ENCODE results near the gene HOXC12.

Gene HOXC12, protein sequence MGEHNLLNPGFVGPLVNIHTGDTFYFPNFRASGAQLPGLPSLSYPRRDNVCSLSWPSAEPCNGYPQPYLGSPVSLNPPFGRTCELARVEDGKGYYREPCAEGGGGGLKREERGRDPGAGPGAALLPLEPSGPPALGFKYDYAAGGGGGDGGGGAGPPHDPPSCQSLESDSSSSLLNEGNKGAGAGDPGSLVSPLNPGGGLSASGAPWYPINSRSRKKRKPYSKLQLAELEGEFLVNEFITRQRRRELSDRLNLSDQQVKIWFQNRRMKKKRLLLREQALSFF

GRCh38 chr12:53954694-53955035 is at the start of gene HOXC12:
Gene HOXC12, plus strand, starts transcription at chr12:53954903. Its CDS starts 27 bp downstream, at chr12:53954930.
- Mint-ChIP-seq H3K36me3 (ENCODE audit: low read depth) (no peaks in the 10 kb centered on the region), H3K4me3 (no peak within 1 kb of the TSS), H3K27ac (no peak within 1 kb of the TSS), H3K4me1 (peaks cover 6% of the 10 kb centered on the region), H3K27me3 (ENCODE audit: low read depth) (peaks cover 100% of the 10 kb centered on the region), H3K9me3 (no peaks in the 10 kb centered on the region)
- TF ChIP-seq CTCF (IDR thresholded peaks at IDR 0.05; ENCODE audit: unreplicated experiment in 3 of 3) = no peak

DNA sequence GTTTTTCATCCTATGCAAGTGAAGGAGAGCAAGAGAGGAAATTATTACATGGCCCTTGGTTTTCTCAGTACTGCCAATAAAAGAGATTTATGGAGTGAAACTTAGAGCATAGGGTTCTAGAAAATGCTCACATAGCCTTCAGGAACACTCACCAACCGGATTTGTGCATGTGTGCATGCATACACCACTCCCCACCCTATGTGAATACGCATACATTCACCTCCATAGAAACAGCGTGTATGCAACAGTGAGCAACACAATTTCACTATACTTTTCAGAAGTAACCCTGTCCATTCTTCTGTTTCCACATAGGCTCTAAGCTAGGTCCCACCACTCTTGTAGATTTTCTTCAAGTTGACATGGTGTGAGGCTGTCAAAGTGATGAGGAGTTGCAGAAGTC is 47.6 kb upstream of the HOXC12 start:
- Mint-ChIP-seq H3K4me1 (no peaks in the 10 kb centered on the region), H3K9me3 (no peaks in the 10 kb centered on the region), H3K36me3 (ENCODE audit: low read depth) (no peaks in the 10 kb centered on the region), H3K27ac (no peak overlapping the region), H3K4me3 (no peak overlapping the region), H3K27me3 (ENCODE audit: low read depth) (peaks cover 33% of the 10 kb centered on the region)
- no peak for TF ChIP-seq CTCF (IDR thresholded peaks at IDR 0.05; ENCODE audit: unreplicated experiment in 3 of 3)

GRCh38 chr12:53916788-53917655 is 37.7 kb upstream of the HOXC12 start:
- no peak for TF ChIP-seq CTCF (IDR thresholded peaks at IDR 0.05; ENCODE audit: unreplicated experiment in 3 of 3)
- Mint-ChIP-seq H3K9me3 (peaks cover 2% of the 10 kb centered on the region), H3K4me1 (no peaks in the 10 kb centered on the region), H3K27me3 (ENCODE audit: low read depth) (peaks cover 99% of the 10 kb centered on the region), H3K36me3 (ENCODE audit: low read depth) (no peaks in the 10 kb centered on the region), H3K4me3 (no peak overlapping the region), H3K27ac (no peak overlapping the region)

DNA sequence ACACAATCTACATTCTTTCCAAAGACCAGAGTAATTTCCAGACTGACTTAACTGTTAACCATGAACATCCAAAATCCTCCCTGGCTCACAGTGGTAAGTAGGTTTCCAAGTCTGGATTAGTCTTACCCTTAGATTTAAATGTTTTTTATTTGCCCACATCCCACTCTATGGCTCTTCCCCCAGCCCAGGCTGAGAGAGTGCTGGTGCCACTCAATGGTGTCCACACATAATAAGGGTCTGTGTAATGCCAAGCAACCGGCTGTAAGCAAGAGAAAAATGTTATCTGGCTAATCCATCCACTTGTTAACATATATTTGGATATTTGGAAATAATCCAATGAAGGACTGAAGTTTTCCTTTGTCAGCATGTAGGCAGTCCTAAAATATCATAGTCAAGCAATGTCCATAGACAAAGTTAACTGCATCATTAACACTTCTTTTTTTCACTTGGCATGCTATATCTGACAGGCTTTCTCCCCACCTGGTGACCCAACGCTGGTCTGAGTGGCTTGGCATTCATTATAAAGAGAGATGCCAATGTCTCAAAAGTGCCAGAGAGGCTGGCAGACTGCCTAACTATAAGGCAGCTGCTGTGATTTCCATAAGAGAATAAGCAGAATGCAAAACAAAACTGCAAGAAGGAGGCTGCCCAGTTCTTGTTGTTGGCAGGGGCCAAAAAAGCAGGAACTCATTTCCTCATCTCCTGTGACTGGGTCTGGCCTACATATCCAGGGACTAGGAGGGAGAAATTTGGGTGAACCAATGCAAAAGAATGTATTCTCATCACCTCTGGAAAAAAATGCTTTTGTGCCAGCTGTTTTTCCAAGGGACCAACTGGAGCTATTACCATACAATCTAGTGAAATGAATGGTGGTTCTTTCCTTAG is 29.9 kb upstream of the HOXC12 start:
- peaks cover 100% of the 10 kb centered on the region for H3K27me3 Mint-ChIP-seq (ENCODE audit: low read depth)
- no peaks in the 10 kb centered on the region for H3K4me1 Mint-ChIP-seq
- TF ChIP-seq CTCF (IDR thresholded peaks at IDR 0.05; ENCODE audit: unreplicated experiment in 3 of 3) = no peak
- H3K36me3 Mint-ChIP-seq (ENCODE audit: low read depth) = no peaks in the 10 kb centered on the region
- H3K4me3 Mint-ChIP-seq = no peak overlapping the region
- no peak overlapping the region for H3K27ac Mint-ChIP-seq
- H3K9me3 Mint-ChIP-seq = peaks cover 12% of the 10 kb centered on the region

- Mint-ChIP-seq H3K36me3 (ENCODE audit: low read depth) (no peaks in the 10 kb centered on the region), H3K4me3 (no peak overlapping the region), H3K27ac (no peak overlapping the region), H3K9me3 (peaks cover 21% of the 10 kb centered on the region), H3K4me1 (no peaks in the 10 kb centered on the region), H3K27me3 (ENCODE audit: low read depth) (peaks cover 100% of the 10 kb centered on the region)
- no peak for TF ChIP-seq CTCF (IDR thresholded peaks at IDR 0.05; ENCODE audit: unreplicated experiment in 3 of 3)
Observed at GRCh38 chr12:53927220-53928029, 27.3 kb upstream of the HOXC12 start.
